HepG2 (cell line): ENCODE results near the gene ISCU. TPM values are rescaled to one million over a fixed set of nuclear protein-coding genes. Genes with fewer than 3 reads are reported as not detected.

Experiments used
- AGO2 ChIP-seq: fragments of 200-400 bp; formaldehyde crosslinking; optimal IDR thresholded peaks from 2 replicates; pipeline ENCODE3; 2017; ENCODE audit warnings: mild to moderate bottlenecking, low read depth, low read length, moderate library complexity
- AKNA ChIP-seq: sonication (generic); formaldehyde crosslinking; IDR thresholded peaks from 2 replicates; pipeline ENCODE4 v1.4.0; 2020; ENCODE audit warnings: missing genetic modification reagents, borderline replicate concordance
- BORCS8-MEF2B ChIP-seq: sonication (generic); formaldehyde crosslinking; IDR thresholded peaks from 2 replicates; pipeline ENCODE4 v1.8.0; 2022; ENCODE audit warnings: mild to moderate bottlenecking, missing genetic modification reagents
- ELF3 ChIP-seq: IDR thresholded peaks from 2 replicates; pipeline ENCODE4 v1.6.1; 2016; ENCODE audit warnings: missing genetic modification reagents, missing compliant biosample characterization
- FOSL2 ChIP-seq: sonication (generic); formaldehyde crosslinking; IDR thresholded peaks from 2 replicates; pipeline ENCODE4 v1.4.0; 2020; ENCODE audit warnings: missing genetic modification reagents
- GZF1 ChIP-seq: sonication (generic); formaldehyde crosslinking; IDR thresholded peaks from 2 replicates; pipeline ENCODE4 v1.5.1; 2020; ENCODE audit warnings: mild to moderate bottlenecking, missing genetic modification reagents
- HNF1A ChIP-seq, 2 experiments: sonication (generic) in 1 of 2; formaldehyde crosslinking in 1 of 2; IDR thresholded peaks; 2 replicates each; pipeline versions ENCODE4 v1.4.0 to v1.6.1; 2016 to 2020; ENCODE audit warnings: borderline replicate concordance in 1 of 2, low read depth in 1 of 2, mild to moderate bottlenecking in 1 of 2, missing genetic modification reagents in 1 of 2
- KAT7 ChIP-seq: IDR thresholded peaks from 2 replicates; pipeline ENCODE4 v1.6.1; 2018; ENCODE audit warnings: borderline replicate concordance, missing compliant biosample characterization
- KAT8 ChIP-seq: IDR thresholded peaks from 2 replicates; pipeline ENCODE4 v1.6.1; 2016; ENCODE audit warnings: missing genetic modification reagents, missing compliant biosample characterization
- MXI1 ChIP-seq: IDR thresholded peaks from 3 replicates; pipeline ENCODE4 v1.6.1; 2012; ENCODE audit warnings: low read depth, low read length, inconsistent platforms, borderline replicate concordance
- NFE2 ChIP-seq: sonication (generic); formaldehyde crosslinking; IDR thresholded peaks from 2 replicates; pipeline ENCODE4 v1.4.0; 2020; ENCODE audit warnings: missing genetic modification reagents
- PHB2 ChIP-seq: fragments of 450-650 bp; IDR thresholded peaks from 2 replicates; pipeline ENCODE4 v1.6.1; 2018; ENCODE audit not compliant: partially characterized antibody
- POLR2AphosphoS2 ChIP-seq: IDR thresholded peaks from 2 replicates; pipeline ENCODE4 v1.6.1; 2011; ENCODE audit warnings: low read depth, low read length, improper control_type of control experiment
- SCMH1 ChIP-seq: sonication (generic); formaldehyde crosslinking; IDR thresholded peaks from 2 replicates; pipeline ENCODE4 v1.9.0; 2021; ENCODE audit warnings: missing genetic modification reagents, mild to moderate bottlenecking, borderline replicate concordance
- TSC22D2 ChIP-seq: sonication (generic); formaldehyde crosslinking; IDR thresholded peaks from 2 replicates; pipeline ENCODE4 v1.5.1; 2020; ENCODE audit warnings: missing genetic modification reagents, mild to moderate bottlenecking, borderline replicate concordance
- ZNF205 ChIP-seq: IDR thresholded peaks from 2 replicates; pipeline ENCODE4 v1.6.1; 2018; ENCODE audit warnings: missing biosample characterization, missing genetic modification reagents
- ZNF878 ChIP-seq: sonication (generic); formaldehyde crosslinking; IDR thresholded peaks from 2 replicates; pipeline ENCODE4 v1.8.1; 2023; ENCODE audit warnings: mild to moderate bottlenecking, missing genetic modification reagents, moderate library complexity
- polyA plus RNA-seq, 8 experiments: library from polyadenylated mRNA; depleted of rRNA in 3 of 8; stranded (reverse) in 7 of 8; unstranded in 1 of 8; fragments of >200 nt; fragmentation: Illumina TruSeq in 4 of 8; extraction: Trizol in 4 of 8; gene quantifications; 2 replicates each; pipeline versions ENCODE4 v1.2.1 to v1.2.3, GENCODE V29; 2011 to 2016; ENCODE audit warnings: low read depth in 4 of 8, missing spikeins in 1 of 8, mixed read lengths in 1 of 8; ENCODE audit not compliant: insufficient read depth in 1 of 8
- total RNA-seq, 5 experiments: library from RNA; depleted of rRNA; stranded (reverse); fragments of >200 nt; fragmentation: Illumina TruSeq; extraction: Trizol; gene quantifications; 2 replicates each; pipeline ENCODE4 v1.2.3, GENCODE V29; 2016; ENCODE audit warnings: low read depth in 1 of 5

Gene ISCU
- total and polyA plus RNA-seq, 2 of the 13 experiments (the other 11 are each of a cell fraction or from before 2014, with no cell fraction given): 94.4 to 107 TPM

- TF ChIP-seq SCMH1 (CRISPR knock-in tag): no peak
- TF ChIP-seq KAT8 (CRISPR knock-in tag): peak; percentile 91
- peak; percentile 21; the same call in 1 of the 2 replicates for TF ChIP-seq ELF3 (CRISPR knock-in tag)
- peak; percentile 35; the same call in 1 of the 3 replicates for TF ChIP-seq MXI1
- no peak for TF ChIP-seq AKNA (CRISPR knock-in tag)
- TF ChIP-seq ZNF205 (CRISPR knock-in tag): no peak
- TF ChIP-seq KAT7 (CRISPR knock-in tag): peak; percentile 92; the same call in 1 of the 2 replicates
- no peak for TF ChIP-seq HNF1A (IDR thresholded peaks at IDR 0.05; ENCODE audit: low read depth)
- no peak for TF ChIP-seq HNF1A (CRISPR knock-in tag; IDR thresholded peaks at IDR 0.05; ENCODE audit: borderline replicate concordance)
- TF ChIP-seq BORCS8-MEF2B: 0 out of 2 replicates have a peak, but pooled peaks have one; percentile 51
- TF ChIP-seq GZF1 (CRISPR knock-in tag): no peak
- TF ChIP-seq AGO2: peak; percentile 52
- no peak for TF ChIP-seq PHB2
- peak; percentile 2; the same call in 1 of the 2 replicates for TF ChIP-seq FOSL2 (CRISPR knock-in tag)
- no peak; the same call in 1 of the 2 replicates for TF ChIP-seq TSC22D2 (CRISPR knock-in tag)
- no peak for TF ChIP-seq ZNF878 (CRISPR knock-in tag)
- no peak for TF ChIP-seq POLR2AphosphoS2
- no peak for TF ChIP-seq NFE2 (CRISPR knock-in tag)
Observed at GRCh38 chr12:108560752-108561719, 1.4 kb upstream of the ISCU start, which contains the start of gene SART3 (continued).
